ENCODE measurements around the gene TRPM7.

DNA sequence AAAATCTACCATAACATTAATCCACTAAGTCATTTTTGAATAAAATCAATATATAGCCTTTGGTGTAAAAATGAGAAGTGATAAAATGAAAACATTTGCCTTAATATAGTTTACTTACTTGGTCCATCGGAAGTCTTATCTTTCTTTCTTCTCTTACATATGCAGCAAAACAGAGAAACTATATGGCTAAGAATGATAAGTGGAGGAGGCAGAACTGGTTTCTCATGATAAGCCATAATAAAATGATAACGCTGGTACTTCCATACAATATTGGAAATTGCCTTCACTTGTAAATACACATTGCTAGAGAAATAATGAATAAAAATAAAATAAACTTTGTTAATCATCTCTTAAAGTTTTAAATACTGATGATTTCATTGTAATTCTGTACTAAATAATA is 92.3 kb downstream of the TRPM7 start:
- TF ChIP-seq YY1 (IDR thresholded peaks at IDR 0.05; ENCODE audit: insufficient read depth, insufficient read length) = no peak
- no peak for TF ChIP-seq ZNF274 (IDR thresholded peaks at IDR 0.05; ENCODE audit: low read depth, low read length)
- TF ChIP-seq SUZ12 (IDR thresholded peaks at IDR 0.05; ENCODE audit: extremely low read depth, insufficient read depth, insufficient read length) = no peak
